BJ (cell line): ENCODE results near the gene ZDHHC12. TPM values are rescaled to one million over a fixed set of nuclear protein-coding genes. Genes with fewer than 3 reads are reported as not detected.

ENCODE experiments used
- CTCF ChIA-PET: fragments of 350-600 bp; formaldehyde crosslinking; extraction: SDS; loops from one replicate; lab custom pipeline; 2021; ENCODE audit warnings: antibody characterized with exemption, inconsistent platforms; lab: Yijun Ruan, JAX
- POLR2A ChIA-PET: fragments of 300-600 bp; sonication (Branson Sonifier 250); formaldehyde crosslinking; extraction: SDS; loops from one replicate; lab custom pipeline; 2021; ENCODE audit warnings: antibody characterized with exemption; lab: Charles Lee
- DNase-seq: peaks from one replicate; pipeline ENCODE4 v3.0.0-alpha.2; 2011; ENCODE audit warnings: low read depth
- H3K27me3 ChIP-seq: 2 replicates; pipeline ENCODE4 v1.6.0; 2011; ENCODE audit warnings: low read length; ENCODE audit not compliant: control insufficient read depth, insufficient read depth
- H3K36me3 ChIP-seq: 2 replicates; pipeline ENCODE4 v1.5.1; 2011; ENCODE audit warnings: low read length; ENCODE audit not compliant: control insufficient read depth, insufficient read depth
- H3K4me3 ChIP-seq: 2 replicates; pipeline ENCODE4 v1.5.1; 2011; ENCODE audit warnings: low read depth, mild to moderate bottlenecking, control low read depth, low read length
- CTCF ChIP-seq: IDR thresholded peaks from 2 replicates; pipeline ENCODE4 v1.5.1; 2011; ENCODE audit warnings: low read depth, mild to moderate bottlenecking, control low read depth, inconsistent platforms, low read length, moderate library complexity; ENCODE audit not compliant: insufficient read depth
- polyA plus RNA-seq: library from polyadenylated mRNA; depleted of rRNA; stranded (reverse); fragments of >200 nt; gene quantifications from 2 replicates; pipeline ENCODE4 v1.2.3, GENCODE V29; 2011

Gene ZDHHC12
- polyA plus RNA-seq, 1 experiment = 60.0 TPM

GRCh38 chr9:128720841-128721486, 3.0 kb downstream of the ZDHHC12 start:
- ChIA-PET POLR2A (no interaction called here), CTCF (interaction anchor here (2.0 kb wide), 1 partner anchor 24 kb away, joined by 7 read pairs; no protein-coding TSS in a partner anchor)
- Histone ChIP-seq H3K4me3 (no peak overlapping the region), H3K36me3 (peaks cover 2% of the 10 kb centered on the region; the same call in 1 of the 2 replicates), H3K27me3 (no peaks in the 10 kb centered on the region)
- DNase-seq = no peak
- no peak for TF ChIP-seq CTCF

DNA sequence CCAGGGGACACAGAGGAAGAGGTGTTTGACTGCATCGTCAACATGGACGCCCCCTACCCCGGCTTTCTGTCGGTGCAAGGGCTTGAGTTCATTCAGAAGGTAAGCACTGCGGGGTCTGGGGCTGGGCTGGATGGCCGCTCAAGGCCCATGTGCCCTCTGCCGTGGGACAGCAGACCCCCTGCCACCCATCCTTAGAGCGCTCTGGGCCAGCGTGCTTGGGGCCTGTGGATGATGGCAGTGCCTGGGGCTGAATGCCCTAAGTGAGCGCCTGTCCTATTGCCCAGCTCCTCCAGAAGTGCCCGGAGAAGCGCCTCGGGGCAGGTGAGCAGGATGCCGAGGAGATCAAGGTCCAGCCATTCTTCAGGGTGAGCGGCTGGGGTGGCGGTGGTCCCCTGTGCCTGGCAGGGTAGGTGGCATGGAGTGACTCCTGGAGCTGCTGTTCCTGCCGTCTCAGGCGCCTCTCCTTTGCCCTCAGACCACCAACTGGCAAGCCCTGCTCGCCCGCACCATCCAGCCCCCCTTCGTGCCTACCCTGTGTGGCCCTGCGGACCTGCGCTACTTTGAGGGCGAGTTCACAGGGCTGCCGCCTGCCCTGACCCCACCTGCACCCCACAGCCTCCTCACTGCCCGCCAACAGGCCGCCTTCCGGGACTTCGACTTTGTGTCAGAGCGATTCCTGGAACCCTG, 3.9 kb downstream of the ZDHHC12 start:
- TF ChIP-seq CTCF = no peak
- H3K36me3 ChIP-seq = peaks cover 2% of the 10 kb centered on the region; the same call in 1 of the 2 replicates
- DNase-seq = no peak
- ChIA-PET CTCF (interaction anchor here (0.6 to 2.0 kb wide), 3 partner anchors 8 to 25 kb away, joined by 3 to 7 read pairs (median 4); partner anchors contain the start of gene PKN3), POLR2A (no interaction called here)
- H3K27me3 ChIP-seq = no peaks in the 10 kb centered on the region
- H3K4me3 ChIP-seq = no peak overlapping the region

DNA sequence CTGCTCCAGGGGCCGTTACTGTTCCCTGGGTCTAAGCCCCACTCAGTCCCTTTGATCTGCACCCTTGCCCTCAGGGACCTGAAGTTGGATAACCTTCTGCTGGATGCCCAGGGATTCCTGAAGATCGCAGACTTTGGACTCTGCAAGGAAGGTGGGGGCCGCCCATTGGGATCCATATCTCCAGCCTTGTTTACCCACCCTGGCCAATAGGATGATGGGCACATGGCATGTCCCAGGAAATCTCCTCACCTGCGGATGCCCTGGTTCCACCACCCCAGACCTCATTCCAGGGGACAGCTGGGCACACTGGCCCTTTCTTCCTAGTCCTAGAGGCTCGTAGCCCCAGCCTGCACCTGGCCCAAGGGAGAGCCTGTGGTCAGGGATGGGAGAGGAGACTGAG, 5.5 kb downstream of the ZDHHC12 start:
- ChIA-PET POLR2A (no interaction called here), CTCF (no interaction called here)
- no peak for DNase-seq
- Histone ChIP-seq H3K36me3 (peaks cover 2% of the 10 kb centered on the region), H3K4me3 (no peak overlapping the region), H3K27me3 (no peaks in the 10 kb centered on the region)
- no peak for TF ChIP-seq CTCF

DNA sequence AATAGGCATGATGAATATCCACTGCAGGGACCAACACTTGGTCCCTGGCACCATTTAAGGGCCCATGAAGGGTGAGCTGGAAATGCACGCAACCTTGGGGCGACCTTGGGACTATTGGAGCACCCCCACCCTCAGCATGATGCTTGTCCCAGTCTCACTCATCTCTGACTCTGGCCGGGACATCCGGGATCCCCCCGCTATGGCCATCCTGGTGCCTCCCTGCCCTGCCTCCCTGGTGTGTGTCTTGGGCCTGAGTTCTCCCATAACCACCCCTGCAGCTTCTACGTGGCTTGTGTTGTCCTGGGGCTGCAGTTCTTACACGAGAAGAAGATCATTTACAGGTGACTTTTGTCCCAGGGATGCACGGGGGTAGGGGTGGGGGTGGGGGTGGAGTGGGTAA, 5.9 kb downstream of the ZDHHC12 start:
- H3K4me3 ChIP-seq = no peak overlapping the region
- no peaks in the 10 kb centered on the region for H3K27me3 ChIP-seq
- DNase-seq = no peak
- TF ChIP-seq CTCF = no peak
- ChIA-PET POLR2A (no interaction called here), CTCF (interaction anchor here (0.7 kb wide), 1 partner anchor 13 kb away, joined by 4 read pairs; no protein-coding TSS in a partner anchor)
- H3K36me3 ChIP-seq = peaks cover 3% of the 10 kb centered on the region

DNA sequence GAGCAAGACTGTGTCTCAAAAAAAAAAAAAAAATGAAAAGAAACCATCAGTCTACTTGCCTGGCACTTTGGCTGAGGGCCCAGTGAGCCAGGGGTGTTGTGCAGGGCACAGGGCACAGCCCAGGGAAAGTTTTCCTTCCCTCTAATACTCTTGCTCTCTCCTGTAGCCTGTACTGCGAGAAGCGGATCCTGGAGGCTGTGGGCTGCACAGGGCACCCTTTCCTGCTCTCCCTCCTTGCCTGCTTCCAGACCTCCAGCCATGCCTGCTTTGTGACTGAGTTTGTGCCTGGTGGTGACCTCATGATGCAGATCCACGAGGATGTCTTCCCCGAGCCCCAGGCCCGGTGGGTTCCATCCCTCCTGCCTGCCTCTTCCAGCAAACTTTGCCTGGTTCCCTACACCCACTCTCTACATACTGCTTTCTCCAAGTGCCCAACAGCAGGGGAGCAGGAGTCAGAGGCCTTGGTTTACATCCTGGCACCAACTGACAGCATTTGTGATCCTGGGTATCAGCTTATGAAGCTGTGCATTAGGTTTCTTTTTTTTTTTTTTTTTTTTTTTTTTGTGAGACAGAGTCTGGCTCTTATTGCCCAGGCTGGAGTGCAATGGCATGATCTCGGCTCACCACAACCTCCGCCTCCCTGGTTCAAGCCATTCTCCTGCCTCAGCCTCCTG, 7.2 kb downstream of the ZDHHC12 start:
- CTCF ChIA-PET = no interaction called here
- H3K27me3 ChIP-seq = no peaks in the 10 kb centered on the region
- TF ChIP-seq CTCF = no peak

More for the DNA sequence above, 7.2 kb downstream of the ZDHHC12 start:
- POLR2A ChIA-PET = no interaction called here
- DNase-seq = no peak
- Histone ChIP-seq H3K36me3 (peaks cover 3% of the 10 kb centered on the region), H3K4me3 (no peak overlapping the region)
